HEK293T (cell line): Measurements from ENCODE around the gene PRC1.

Source experiments
- ELF4 ChIP-seq: fragments of 450-650 bp; IDR thresholded peaks from 2 replicates; pipeline ENCODE4 v1.6.1; 2017; ENCODE audit warnings: antibody characterized with exemption
- FOXK2 ChIP-seq: fragments of 450-650 bp; IDR thresholded peaks from 2 replicates; pipeline ENCODE4 v1.6.1; 2016; ENCODE audit warnings: mild to moderate bottlenecking
- FOXM1 ChIP-seq: fragments of 450-650 bp; IDR thresholded peaks from 2 replicates; pipeline ENCODE4 v1.6.1; 2017; ENCODE audit warnings: mild to moderate bottlenecking, borderline replicate concordance
- NFRKB ChIP-seq: fragments of 450-650 bp; IDR thresholded peaks from 2 replicates; pipeline ENCODE4 v1.6.1; 2016; ENCODE audit warnings: mild to moderate bottlenecking, moderate library complexity
- SP1 ChIP-seq: fragments of 450-650 bp; IDR thresholded peaks from 2 replicates; pipeline ENCODE4 v1.6.1; 2017
- TARDBP ChIP-seq: fragments of 450-650 bp; IDR thresholded peaks from 2 replicates; pipeline ENCODE4 v1.6.1; 2016
- ZNF384 ChIP-seq: fragments of 450-650 bp; IDR thresholded peaks from 2 replicates; pipeline ENCODE4 v1.6.1; 2016

DNA sequence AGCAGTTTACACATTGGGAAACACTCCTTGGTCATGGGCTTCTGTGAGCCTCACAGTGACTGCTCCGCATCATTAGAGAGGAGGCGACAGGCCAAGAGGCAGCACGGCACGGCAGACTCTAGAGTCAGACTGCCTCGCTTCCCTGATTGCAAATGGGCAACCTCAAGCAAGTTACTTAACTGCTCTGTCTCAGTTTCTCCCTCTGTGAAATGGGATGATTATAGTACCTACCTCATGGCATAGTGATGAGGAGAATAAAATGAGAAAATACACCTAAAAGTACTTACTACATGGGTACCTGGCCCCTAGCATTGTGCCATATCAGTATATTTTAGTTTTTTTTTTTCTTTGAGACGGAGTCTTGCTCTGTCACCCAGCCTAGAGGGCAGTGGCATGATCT lies 43.7 kb downstream of the PRC1 start:
- TF ChIP-seq SP1 (no peak), ZNF384 (no peak), FOXK2 (no peak), NFRKB (no peak), TARDBP (no peak), FOXM1 (no peak), ELF4 (no peak)
